Measurements from ENCODE around the gene SORCS1. TPM values are rescaled to one million over a fixed set of nuclear protein-coding genes. Genes with fewer than 3 reads are reported as not detected.

Gene SORCS1
- polyA plus RNA-seq, 1 experiment, result 0.02 TPM

DNA sequence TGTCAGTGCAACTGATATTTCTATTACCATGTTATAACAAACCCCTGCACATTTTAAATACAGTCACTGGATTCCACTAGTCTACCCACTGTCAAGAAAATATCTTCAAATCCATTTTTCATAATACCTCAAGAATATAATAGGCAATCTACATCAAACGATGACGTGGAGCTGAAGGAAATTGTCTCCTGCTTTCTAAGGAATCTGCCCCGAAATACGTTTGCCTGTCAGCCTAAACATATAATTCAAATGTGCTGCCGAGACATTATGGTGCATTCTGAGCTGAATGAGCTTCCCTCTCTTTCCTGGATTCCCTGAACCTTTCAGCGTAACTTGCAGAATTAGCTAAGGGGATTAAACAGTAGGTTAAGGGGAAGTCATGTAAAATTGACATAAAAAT, 306.8 kb downstream of the SORCS1 start:
- DNase-seq (ENCODE audit: low read depth, low spot score), result no peak

GRCh38 chr10:106857213-106857612, 307.3 kb downstream of the SORCS1 start:
- H3K9me3 ChIP-seq (ENCODE audit: control insufficient read depth, insufficient read depth, low read length), result peaks cover 23% of the 10 kb centered on the region
- H3K4me3 ChIP-seq (ENCODE audit: low read depth, low read length), result no peak overlapping the region
- TF ChIP-seq, protein P1, sequence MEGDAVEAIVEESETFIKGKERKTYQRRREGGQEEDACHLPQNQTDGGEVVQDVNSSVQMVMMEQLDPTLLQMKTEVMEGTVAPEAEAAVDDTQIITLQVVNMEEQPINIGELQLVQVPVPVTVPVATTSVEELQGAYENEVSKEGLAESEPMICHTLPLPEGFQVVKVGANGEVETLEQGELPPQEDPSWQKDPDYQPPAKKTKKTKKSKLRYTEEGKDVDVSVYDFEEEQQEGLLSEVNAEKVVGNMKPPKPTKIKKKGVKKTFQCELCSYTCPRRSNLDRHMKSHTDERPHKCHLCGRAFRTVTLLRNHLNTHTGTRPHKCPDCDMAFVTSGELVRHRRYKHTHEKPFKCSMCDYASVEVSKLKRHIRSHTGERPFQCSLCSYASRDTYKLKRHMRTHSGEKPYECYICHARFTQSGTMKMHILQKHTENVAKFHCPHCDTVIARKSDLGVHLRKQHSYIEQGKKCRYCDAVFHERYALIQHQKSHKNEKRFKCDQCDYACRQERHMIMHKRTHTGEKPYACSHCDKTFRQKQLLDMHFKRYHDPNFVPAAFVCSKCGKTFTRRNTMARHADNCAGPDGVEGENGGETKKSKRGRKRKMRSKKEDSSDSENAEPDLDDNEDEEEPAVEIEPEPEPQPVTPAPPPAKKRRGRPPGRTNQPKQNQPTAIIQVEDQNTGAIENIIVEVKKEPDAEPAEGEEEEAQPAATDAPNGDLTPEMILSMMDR (IDR thresholded peaks at IDR 0.05; ENCODE audit: low read depth, low read length), result no peak
- no peaks in the 10 kb centered on the region for H3K27me3 ChIP-seq (ENCODE audit: control insufficient read depth, insufficient read depth, low read length)
- H3K27ac ChIP-seq (ENCODE audit: low read depth, low read length), result no peak overlapping the region
- DNase-seq (ENCODE audit: low read depth, low spot score), result no peak
- ChIA-PET CTCF (no interaction called here), POLR2A (no interaction called here)

More for the DNA sequence above, 306.8 kb downstream of the SORCS1 start:
- peaks cover 23% of the 10 kb centered on the region for H3K9me3 ChIP-seq (ENCODE audit: control insufficient read depth, insufficient read depth, low read length)
- H3K27ac ChIP-seq (ENCODE audit: low read depth, low read length), result no peak overlapping the region
- H3K4me3 ChIP-seq (ENCODE audit: low read depth, low read length), result no peak overlapping the region
- no peaks in the 10 kb centered on the region for H3K27me3 ChIP-seq (ENCODE audit: control insufficient read depth, insufficient read depth, low read length)
- TF ChIP-seq, protein P1 (IDR thresholded peaks at IDR 0.05; ENCODE audit: low read depth, low read length), result no peak
- CTCF ChIA-PET, result no interaction called here
- POLR2A ChIA-PET, result no interaction called here

DNA sequence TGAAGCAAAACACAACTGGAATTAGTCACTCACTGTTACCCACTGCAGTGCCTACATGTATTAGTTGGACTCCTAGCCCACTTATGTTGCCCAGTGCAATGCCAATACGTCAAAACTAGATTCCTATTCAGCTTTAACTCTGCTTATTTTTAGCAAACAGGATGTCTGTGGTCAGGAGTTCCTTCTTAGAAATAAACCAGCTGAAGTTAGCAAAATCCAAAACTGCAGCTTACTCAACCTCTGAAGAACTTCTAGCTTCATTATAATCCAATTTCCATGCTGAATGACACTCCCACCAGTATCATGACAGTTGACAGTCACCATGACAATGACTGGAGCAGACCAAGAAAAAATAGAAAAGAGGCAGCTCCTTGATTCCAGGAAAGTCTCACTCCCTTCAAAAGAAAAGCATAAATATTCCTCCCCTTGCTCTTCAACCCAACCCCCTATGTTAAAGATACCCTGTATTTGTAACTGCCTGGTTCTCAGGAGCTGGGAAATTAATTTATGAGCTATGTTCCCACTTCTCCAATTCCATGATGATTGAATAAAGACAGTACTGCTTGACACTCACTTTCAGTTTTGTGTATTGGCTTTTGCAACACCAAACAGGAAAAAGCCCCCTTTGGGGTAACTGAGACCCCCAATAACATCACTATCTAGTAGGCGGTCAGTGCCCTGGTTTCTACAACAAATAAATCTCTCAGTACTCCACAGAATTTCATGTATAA, 327.4 kb downstream of the SORCS1 start:
- Histone ChIP-seq H3K4me3 (ENCODE audit: low read depth, low read length) (no peak overlapping the region), H3K27me3 (ENCODE audit: control insufficient read depth, insufficient read depth, low read length) (no peaks in the 10 kb centered on the region), H3K27ac (ENCODE audit: low read depth, low read length) (no peak overlapping the region), H3K9me3 (ENCODE audit: control insufficient read depth, insufficient read depth, low read length) (peaks cover 20% of the 10 kb centered on the region)
- CTCF ChIA-PET, result no interaction called here
- DNase-seq (ENCODE audit: low read depth, low spot score), result no peak
- POLR2A ChIA-PET, result no interaction called here
- TF ChIP-seq, protein P1 (IDR thresholded peaks at IDR 0.05; ENCODE audit: low read depth, low read length), result no peak

DNA sequence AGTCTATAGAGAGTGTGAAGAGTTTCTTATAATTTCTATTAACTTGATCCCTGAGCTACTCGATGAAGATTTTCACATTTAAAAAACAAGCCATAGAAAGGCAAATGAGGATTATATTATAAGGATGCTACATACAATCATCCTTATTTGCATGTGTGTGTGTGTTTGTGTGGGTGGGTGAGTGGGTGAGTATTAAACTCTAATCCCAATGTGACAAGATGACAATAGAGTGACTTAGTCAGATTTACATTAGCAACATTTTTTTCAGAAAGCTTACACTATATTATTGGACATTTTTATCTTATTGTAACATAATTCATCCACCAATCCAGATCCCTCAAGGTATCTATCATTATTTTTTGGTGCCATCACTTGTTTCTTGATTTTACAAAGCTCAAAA, 331.7 kb downstream of the SORCS1 start:
- ChIA-PET POLR2A (no interaction called here), CTCF (no interaction called here)
- no peaks in the 10 kb centered on the region for H3K27me3 ChIP-seq (ENCODE audit: control insufficient read depth, insufficient read depth, low read length)
- no peak for DNase-seq (ENCODE audit: low read depth, low spot score)
- H3K9me3 ChIP-seq (ENCODE audit: control insufficient read depth, insufficient read depth, low read length), result peaks cover 21% of the 10 kb centered on the region
- H3K4me3 ChIP-seq (ENCODE audit: low read depth, low read length), result no peak overlapping the region
- no peak overlapping the region for H3K27ac ChIP-seq (ENCODE audit: low read depth, low read length)
- TF ChIP-seq, protein P1 (IDR thresholded peaks at IDR 0.05; ENCODE audit: low read depth, low read length), result no peak

DNA sequence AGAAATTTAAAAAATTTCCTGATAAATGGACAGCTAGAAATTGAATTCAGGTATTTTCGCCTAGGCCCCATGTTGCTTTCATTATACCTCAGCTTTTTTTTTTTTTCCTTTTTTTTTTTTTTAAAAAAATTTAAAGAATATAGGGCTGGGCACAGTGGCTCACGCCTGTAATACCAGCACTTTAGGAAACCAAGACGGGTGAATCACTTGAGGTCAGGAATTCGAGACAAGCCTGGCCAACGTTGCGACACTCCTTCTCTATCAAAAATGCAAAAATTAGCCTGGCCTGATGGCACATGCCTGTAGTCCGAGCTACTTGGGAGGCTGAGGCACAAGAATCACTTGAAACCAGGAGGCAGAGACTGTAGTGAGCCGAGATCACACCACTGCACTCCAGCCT, 334.0 kb downstream of the SORCS1 start:
- Histone ChIP-seq H3K4me3 (ENCODE audit: low read depth, low read length) (no peak overlapping the region), H3K27ac (ENCODE audit: low read depth, low read length) (no peak overlapping the region), H3K9me3 (ENCODE audit: control insufficient read depth, insufficient read depth, low read length) (peaks cover 9% of the 10 kb centered on the region), H3K27me3 (ENCODE audit: control insufficient read depth, insufficient read depth, low read length) (no peaks in the 10 kb centered on the region)
- ChIA-PET CTCF (no interaction called here), POLR2A (no interaction called here)
- no peak for DNase-seq (ENCODE audit: low read depth, low spot score)
- TF ChIP-seq, protein P1 (IDR thresholded peaks at IDR 0.05; ENCODE audit: low read depth, low read length), result no peak

Data from AG04450 (cell line).